HepG2 (cell line): ENCODE data around the gene MEGF10. TPM values are rescaled to one million over a fixed set of nuclear protein-coding genes. Genes with fewer than 3 reads are reported as not detected.

Source experiments
- ATAC-seq: fragments of 200-7000 bp; cut with Tn5 transposase; 3 replicates; pipeline ENCODE4 v1.9.1; 2020; ENCODE audit warnings: mild to moderate bottlenecking, moderate library complexity
- BruUV-seq: library from RNA; stranded (reverse); fragments of 400-500 nt; replicated peaks from 2 replicates; lab custom pipeline; 2021; lab: Mats Ljungman, UMichigan
- CTCF ChIA-PET: fragments of 300-600 bp; formaldehyde crosslinking; extraction: SDS; loops from one replicate; lab custom pipeline; 2021; ENCODE audit warnings: low total read pairs, inconsistent platforms, low intra/inter-chr PET ratio; lab: Yijun Ruan, JAX
- POLR2A ChIA-PET: fragments of 350-600 bp; sonication (Branson Sonifier 250); formaldehyde crosslinking; loops from one replicate; lab custom pipeline; 2020; ENCODE audit warnings: antibody characterized with exemption, inconsistent platforms; lab: Yijun Ruan, JAX
- DNase-seq: peaks from one replicate; pipeline ENCODE4 v3.0.0-alpha.2; 2015; ENCODE audit warnings: low spot score
- FAIRE-seq: peaks from 3 replicates; lab custom pipeline; 2011; peaks lifted over from hg19 to GRCh38; lab: Jason Lieb, UNC
- H2AFZ ChIP-seq: one replicate; pipeline ENCODE4 v1.6.1; 2011; ENCODE audit warnings: low read length, inconsistent platforms
- H3K27ac ChIP-seq: fragments of 300-600 bp; 3 replicates; pipeline ENCODE4 v1.8.0; 2011; ENCODE audit warnings: mixed run types, mild to moderate bottlenecking, mixed read lengths, low read length, inconsistent platforms; ENCODE audit not compliant: insufficient read depth; ENCODE audit errors: extremely low read length
- H3K27me3 ChIP-seq, 2 experiments: fragments of 200-600 bp in 1 of 2; 2 replicates in 1 of 2; 3 replicates in 1 of 2; pipeline versions ENCODE4 v1.6.0 to v1.8.0; 2011; ENCODE audit warnings: low read length in 2 of 2, mild to moderate bottlenecking in 2 of 2, moderate library complexity in 2 of 2, inconsistent platforms in 1 of 2; ENCODE audit not compliant: insufficient read depth in 2 of 2, control insufficient read depth in 1 of 2
- H3K36me3 ChIP-seq, 2 experiments: fragments of 200-600 bp in 1 of 2; replicated peaks in 1 of 2; 2 replicates in 1 of 2; 3 replicates in 1 of 2; pipeline versions ENCODE4 v1.5.1 to v1.8.0; 2011; ENCODE audit warnings: low read length in 2 of 2, inconsistent platforms in 1 of 2; ENCODE audit not compliant: insufficient read depth in 2 of 2, control insufficient read depth in 1 of 2
- H3K4me1 ChIP-seq: 2 replicates; pipeline ENCODE4 v1.5.1; 2012; ENCODE audit warnings: low read length, inconsistent platforms; ENCODE audit not compliant: insufficient read depth
- H3K4me2 ChIP-seq: 2 replicates; pipeline ENCODE4 v1.6.0; 2011; ENCODE audit warnings: low read depth, low read length, inconsistent platforms
- H3K4me3 ChIP-seq, 3 experiments: fragments of 200-600 bp in 1 of 3; sonication (generic), shearing (Covaris generic) in 1 of 3; replicated peaks in 1 of 3; 2 replicates each; pipeline ENCODE4 v1.5.1; 2011 to 2016; ENCODE audit warnings: low read length in 3 of 3, inconsistent platforms in 2 of 3, low read depth in 2 of 3, mild to moderate bottlenecking in 2 of 3, control low read depth in 1 of 3, mixed read lengths in 1 of 3; ENCODE audit not compliant: insufficient read depth in 1 of 3
- H3K79me2 ChIP-seq: one replicate; pipeline ENCODE4 v1.6.1; 2011; ENCODE audit warnings: low read length, inconsistent platforms; ENCODE audit not compliant: insufficient read depth
- H3K9ac ChIP-seq: 2 replicates; pipeline ENCODE4 v1.6.0; 2011; ENCODE audit warnings: mild to moderate bottlenecking, low read depth, low read length, inconsistent platforms; ENCODE audit not compliant: insufficient read depth
- H3K9me3 ChIP-seq: 2 replicates; pipeline ENCODE4 v1.5.1; 2012; ENCODE audit warnings: mild to moderate bottlenecking, low read length
- H4K20me1 ChIP-seq: 2 replicates; pipeline ENCODE4 v1.6.0; 2011; ENCODE audit warnings: inconsistent platforms, mild to moderate bottlenecking, low read length, moderate library complexity; ENCODE audit not compliant: insufficient read depth
- DNMT3B ChIP-seq: conservative IDR thresholded peaks from 2 replicates; pipeline ENCODE4 v1.6.1; 2016; ENCODE audit warnings: missing biosample characterization, control low read depth
- EP300 ChIP-seq, 3 experiments: sonication (generic) in 1 of 3; formaldehyde crosslinking in 1 of 3; IDR thresholded peaks; 2 replicates each; pipeline versions ENCODE4 v1.5.1 to v1.6.1; 2011 to 2020; ENCODE audit warnings: low read depth in 2 of 3, low read length in 2 of 3, borderline replicate concordance in 1 of 3, improper control_type of control experiment in 1 of 3, mild to moderate bottlenecking in 1 of 3, missing genetic modification reagents in 1 of 3, moderate library complexity in 1 of 3
- HOXA9 ChIP-seq: sonication (generic); formaldehyde crosslinking; IDR thresholded peaks from 2 replicates; pipeline ENCODE4 v1.8.1; 2022; ENCODE audit warnings: missing genetic modification reagents, mild to moderate bottlenecking, moderate library complexity, borderline replicate concordance
- JARID2 ChIP-seq: sonication (generic); formaldehyde crosslinking; IDR thresholded peaks from 2 replicates; pipeline ENCODE4 v1.8.1; 2023; ENCODE audit warnings: missing genetic modification reagents, inconsistent platforms; ENCODE audit not compliant: insufficient replicate concordance
- NFATC3 ChIP-seq: sonication (generic); formaldehyde crosslinking; IDR thresholded peaks from 2 replicates; pipeline ENCODE4 v1.5.1; 2020; ENCODE audit warnings: mild to moderate bottlenecking, missing genetic modification reagents
- ZFP1 ChIP-seq: IDR thresholded peaks from 2 replicates; pipeline ENCODE4 v1.6.1; 2016
- ZNF124 ChIP-seq: sonication (generic); formaldehyde crosslinking; IDR thresholded peaks from 2 replicates; pipeline ENCODE4 v1.4.0; 2020; ENCODE audit warnings: missing genetic modification reagents
- in situ Hi-C: cut with HindIII; loops from 2 replicates; pipeline ENCODE4 v1.10.0; 2017; ENCODE audit warnings: low pct_unique_long_range_greater_than_20kb; ENCODE audit not compliant: extremely low pct_ligation_motif_present
- intact Hi-C: fragments of 100-400 bp; cut with micrococcal nuclease; formaldehyde crosslinking; loops from one replicate; pipeline ENCODE4 v1.10.0; 2022; ENCODE audit not compliant: unreplicated experiment
- polyA plus RNA-seq, 8 experiments: library from polyadenylated mRNA; depleted of rRNA in 3 of 8; stranded (reverse) in 7 of 8; unstranded in 1 of 8; fragments of >200 nt; fragmentation: Illumina TruSeq in 4 of 8; extraction: Trizol in 4 of 8; gene quantifications; 2 replicates each; pipeline versions ENCODE4 v1.2.1 to v1.2.3, GENCODE V29; 2011 to 2016; ENCODE audit warnings: low read depth in 4 of 8, missing spikeins in 1 of 8, mixed read lengths in 1 of 8; ENCODE audit not compliant: insufficient read depth in 1 of 8
- total RNA-seq, 5 experiments: library from RNA; depleted of rRNA; stranded (reverse); fragments of >200 nt; fragmentation: Illumina TruSeq; extraction: Trizol; gene quantifications; 2 replicates each; pipeline ENCODE4 v1.2.3, GENCODE V29; 2016; ENCODE audit warnings: low read depth in 1 of 5
- TF ChIP-seq, protein P1 (sequence below), 2 experiments: sonication (generic) in 1 of 2; formaldehyde crosslinking in 1 of 2; IDR thresholded peaks; 2 replicates each; pipeline versions ENCODE4 v1.6.1 to v1.9.0; 2014 to 2022; ENCODE audit warnings: antibody characterized with exemption in 1 of 2, borderline replicate concordance in 1 of 2, inconsistent platforms in 1 of 2, low read depth in 1 of 2, missing genetic modification reagents in 1 of 2
- TF ChIP-seq, protein P2 (sequence below): IDR thresholded peaks from 2 replicates; pipeline ENCODE4 v1.6.1; 2016; ENCODE audit warnings: missing genetic modification reagents, missing compliant biosample characterization
- TF ChIP-seq, protein P3 (sequence below): sonication (generic); formaldehyde crosslinking; IDR thresholded peaks from 2 replicates; pipeline ENCODE4 v1.5.0; 2020; ENCODE audit warnings: missing genetic modification reagents

MEGF10 gene
- total and polyA plus RNA-seq, 2 of the 13 experiments (the other 11 are each of a cell fraction or from before 2014, with no cell fraction given) = not detected

DNA sequence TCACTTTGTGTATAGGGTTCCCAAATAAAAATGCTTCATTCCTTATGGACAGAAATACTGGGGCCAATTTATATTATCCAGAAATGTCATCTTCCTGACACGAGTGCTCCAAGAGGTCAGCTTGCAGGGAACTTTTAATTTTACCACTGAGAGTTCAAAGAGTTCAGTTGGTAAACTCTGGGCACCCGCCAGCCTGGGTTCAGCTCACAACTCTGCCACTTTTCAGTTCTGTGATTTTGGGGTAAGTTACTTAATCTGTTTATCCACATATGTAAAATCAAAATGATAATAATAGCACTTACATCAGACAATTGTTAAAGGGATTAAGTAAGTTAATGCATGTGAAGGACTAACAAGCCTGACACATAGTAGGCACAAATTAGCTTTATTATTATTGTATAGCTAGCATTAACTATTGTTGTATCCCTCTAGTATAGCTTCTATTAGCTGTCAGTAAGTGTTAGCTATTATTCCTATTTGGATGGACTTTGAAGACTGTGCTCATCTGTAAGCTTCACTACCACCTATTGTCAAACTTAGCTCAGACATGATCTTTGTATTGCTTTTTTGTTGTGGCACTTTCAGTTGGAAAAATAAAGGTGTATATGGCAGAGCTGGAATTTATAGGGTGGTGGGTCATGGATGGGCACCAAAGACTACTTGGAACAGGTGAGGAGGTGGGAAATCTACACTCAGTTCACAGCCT, 1.6 kb downstream of the MEGF10 start (continued):
- TF ChIP-seq, protein P1, sequence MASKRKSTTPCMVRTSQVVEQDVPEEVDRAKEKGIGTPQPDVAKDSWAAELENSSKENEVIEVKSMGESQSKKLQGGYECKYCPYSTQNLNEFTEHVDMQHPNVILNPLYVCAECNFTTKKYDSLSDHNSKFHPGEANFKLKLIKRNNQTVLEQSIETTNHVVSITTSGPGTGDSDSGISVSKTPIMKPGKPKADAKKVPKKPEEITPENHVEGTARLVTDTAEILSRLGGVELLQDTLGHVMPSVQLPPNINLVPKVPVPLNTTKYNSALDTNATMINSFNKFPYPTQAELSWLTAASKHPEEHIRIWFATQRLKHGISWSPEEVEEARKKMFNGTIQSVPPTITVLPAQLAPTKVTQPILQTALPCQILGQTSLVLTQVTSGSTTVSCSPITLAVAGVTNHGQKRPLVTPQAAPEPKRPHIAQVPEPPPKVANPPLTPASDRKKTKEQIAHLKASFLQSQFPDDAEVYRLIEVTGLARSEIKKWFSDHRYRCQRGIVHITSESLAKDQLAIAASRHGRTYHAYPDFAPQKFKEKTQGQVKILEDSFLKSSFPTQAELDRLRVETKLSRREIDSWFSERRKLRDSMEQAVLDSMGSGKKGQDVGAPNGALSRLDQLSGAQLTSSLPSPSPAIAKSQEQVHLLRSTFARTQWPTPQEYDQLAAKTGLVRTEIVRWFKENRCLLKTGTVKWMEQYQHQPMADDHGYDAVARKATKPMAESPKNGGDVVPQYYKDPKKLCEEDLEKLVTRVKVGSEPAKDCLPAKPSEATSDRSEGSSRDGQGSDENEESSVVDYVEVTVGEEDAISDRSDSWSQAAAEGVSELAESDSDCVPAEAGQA (IDR thresholded peaks at IDR 0.05; ENCODE audit: low read depth) = no peak
- TF ChIP-seq, protein P1 (CRISPR knock-in tag; IDR thresholded peaks at IDR 0.05; ENCODE audit: borderline replicate concordance) = no peak
- TF ChIP-seq HOXA9 (no peak), JARID2 (CRISPR knock-in tag) (no peak)
- TF ChIP-seq, protein P2, sequence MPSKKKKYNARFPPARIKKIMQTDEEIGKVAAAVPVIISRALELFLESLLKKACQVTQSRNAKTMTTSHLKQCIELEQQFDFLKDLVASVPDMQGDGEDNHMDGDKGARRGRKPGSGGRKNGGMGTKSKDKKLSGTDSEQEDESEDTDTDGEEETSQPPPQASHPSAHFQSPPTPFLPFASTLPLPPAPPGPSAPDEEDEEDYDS = no peak

DNA sequence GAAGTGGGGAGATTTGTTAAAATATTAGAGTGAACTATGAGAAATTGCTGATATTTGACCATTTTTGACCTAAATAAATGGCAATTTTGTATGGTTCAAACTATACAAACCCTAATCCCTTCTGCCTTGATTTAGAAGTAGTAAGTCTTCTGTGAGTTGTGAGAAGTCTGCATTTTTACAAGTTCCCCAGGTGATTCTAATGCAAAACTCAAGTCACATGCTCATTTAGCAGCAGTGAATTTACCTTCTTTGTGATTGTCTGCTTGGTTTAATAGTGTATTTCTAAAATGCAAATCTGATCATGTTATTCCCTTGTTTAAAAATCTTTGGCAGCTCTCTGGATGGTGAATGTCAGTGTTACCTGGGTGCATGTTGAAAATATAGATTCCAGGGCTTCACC, 2.8 kb downstream of the MEGF10 start:
- Histone ChIP-seq H3K4me3 (no peak overlapping the region), H3K36me3 (no peaks in the 10 kb centered on the region), H3K4me2 (no peak overlapping the region), H2AFZ (no peak overlapping the region), H3K9me3 (no peaks in the 10 kb centered on the region), H3K79me2 (no peaks in the 10 kb centered on the region), H4K20me1 (no peaks in the 10 kb centered on the region), H3K4me1 (peaks cover 12% of the 10 kb centered on the region; the same call in 1 of the 2 replicates), H3K27me3 (peaks cover 0 to 23% of the 10 kb centered on the region in 2 experiments; a peak in 4 of 5 replicates), H3K9ac (no peak overlapping the region), H3K27ac (no peak overlapping the region)
- FAIRE-seq = no peak
- CTCF ChIA-PET = no interaction called here
- intact Hi-C loops (no loop called here), in situ Hi-C loops (loop anchor here (5.0 kb wide), 1 partner anchor 199 kb away; no protein-coding TSS in a partner anchor)
- no TSS peak for BruUV-seq
- POLR2A ChIA-PET = no interaction called here
- TF ChIP-seq ZNF124 (CRISPR knock-in tag) (no peak), NFATC3 (CRISPR knock-in tag) (no peak), DNMT3B (CRISPR knock-in tag) (no peak), EP300 (IDR thresholded peaks at IDR 0.05; ENCODE audit: low read depth in 2 of 2, low read length in 2 of 2) (no peak), EP300 (CRISPR knock-in tag; IDR thresholded peaks at IDR 0.05; ENCODE audit: borderline replicate concordance) (no peak), ZFP1 (CRISPR knock-in tag) (no peak)
- TF ChIP-seq, protein P3, sequence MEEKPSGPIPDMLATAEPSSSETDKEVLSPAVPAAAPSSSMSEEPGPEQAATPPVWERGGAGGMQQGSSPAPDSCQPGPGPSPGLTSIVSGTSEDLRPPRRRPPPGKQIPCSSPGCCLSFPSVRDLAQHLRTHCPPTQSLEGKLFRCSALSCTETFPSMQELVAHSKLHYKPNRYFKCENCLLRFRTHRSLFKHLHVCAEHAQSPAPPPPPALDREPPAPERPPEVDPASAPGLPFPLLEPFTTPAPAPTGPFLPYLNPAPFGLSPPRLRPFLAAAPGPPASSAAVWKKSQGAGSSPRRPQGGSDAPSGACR (CRISPR knock-in tag) = no peak
- ATAC-seq = no peak
- no peak for DNase-seq
